PC-3 (cell line): ENCODE measurements around the gene CPLX1.

Experiments used
- EZH2 ChIP-seq: fragments of 300-600 bp; sonication (generic); IDR thresholded peaks from one replicate; pipeline ENCODE4 v1.6.1; 2017; ENCODE audit warnings: antibody characterized with exemption, mild to moderate bottlenecking, low read length; ENCODE audit not compliant: unreplicated experiment
- TF ChIP-seq, protein P1 (sequence below): fragments of 300-600 bp; sonication (generic); conservative IDR thresholded peaks from 2 replicates; pipeline ENCODE4 v1.5.1; 2017; ENCODE audit warnings: antibody characterized with exemption, low read depth, mild to moderate bottlenecking, low read length

DNA sequence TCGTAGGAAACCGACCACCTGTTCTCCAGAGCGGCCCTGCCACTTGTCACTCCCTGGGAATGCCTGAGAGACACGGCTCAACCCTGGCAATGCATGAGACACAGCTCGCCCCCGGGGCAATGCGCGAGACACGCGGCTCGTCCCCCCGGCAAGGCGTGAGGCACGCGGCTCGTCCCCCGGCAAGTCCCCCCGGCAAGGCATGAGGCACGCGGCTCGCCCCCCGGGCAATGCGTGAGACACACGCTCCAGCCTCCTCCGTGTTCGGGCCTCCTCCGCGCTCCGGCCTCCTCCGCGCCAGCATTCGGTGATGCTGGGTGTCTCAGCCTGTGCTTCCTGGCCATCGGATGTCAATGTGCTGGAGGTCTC is 27.5 kb upstream of the CPLX1 start:
- TF ChIP-seq, protein P1, sequence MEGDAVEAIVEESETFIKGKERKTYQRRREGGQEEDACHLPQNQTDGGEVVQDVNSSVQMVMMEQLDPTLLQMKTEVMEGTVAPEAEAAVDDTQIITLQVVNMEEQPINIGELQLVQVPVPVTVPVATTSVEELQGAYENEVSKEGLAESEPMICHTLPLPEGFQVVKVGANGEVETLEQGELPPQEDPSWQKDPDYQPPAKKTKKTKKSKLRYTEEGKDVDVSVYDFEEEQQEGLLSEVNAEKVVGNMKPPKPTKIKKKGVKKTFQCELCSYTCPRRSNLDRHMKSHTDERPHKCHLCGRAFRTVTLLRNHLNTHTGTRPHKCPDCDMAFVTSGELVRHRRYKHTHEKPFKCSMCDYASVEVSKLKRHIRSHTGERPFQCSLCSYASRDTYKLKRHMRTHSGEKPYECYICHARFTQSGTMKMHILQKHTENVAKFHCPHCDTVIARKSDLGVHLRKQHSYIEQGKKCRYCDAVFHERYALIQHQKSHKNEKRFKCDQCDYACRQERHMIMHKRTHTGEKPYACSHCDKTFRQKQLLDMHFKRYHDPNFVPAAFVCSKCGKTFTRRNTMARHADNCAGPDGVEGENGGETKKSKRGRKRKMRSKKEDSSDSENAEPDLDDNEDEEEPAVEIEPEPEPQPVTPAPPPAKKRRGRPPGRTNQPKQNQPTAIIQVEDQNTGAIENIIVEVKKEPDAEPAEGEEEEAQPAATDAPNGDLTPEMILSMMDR, result no peak
- TF ChIP-seq EZH2, result no peak
